Lung (tissue), 12 donors: Measurements from ENCODE around the gene CIC. TPM values are rescaled to one million over a fixed set of nuclear protein-coding genes. Genes with fewer than 3 reads are reported as not detected.

Experiments used
- ATAC-seq: fragments of 200-7000 bp; cut with Tn5 transposase; one replicate; pipeline ENCODE4 v1.9.1; 2020; ENCODE audit warnings: moderate number of reproducible peaks; ENCODE audit not compliant: insufficient read depth, low FRiP score
- DNase-seq, 3 donors: peaks; one replicate each; pipeline ENCODE4 v3.0.0-alpha.2; 2013 to 2017
- H3K27ac ChIP-seq, 2 donors: one replicate each; pipeline ENCODE4 v1.5.1; 2013; ENCODE audit warnings: mild to moderate bottlenecking in 2 of 2, moderate library complexity in 2 of 2, control low read depth in 1 of 2, inconsistent platforms in 1 of 2, low read depth in 1 of 2, low read length in 1 of 2
- H3K27me3 ChIP-seq, 3 donors: one replicate each; pipeline ENCODE4 v1.5.1; 2013; ENCODE audit warnings: low read length in 2 of 3; ENCODE audit not compliant: control insufficient read depth in 3 of 3, insufficient read depth in 3 of 3
- H3K36me3 ChIP-seq, 4 donors: one replicate each; pipeline ENCODE4 v1.5.1; 2013; ENCODE audit warnings: low read length in 4 of 4, mild to moderate bottlenecking in 1 of 4, moderate library complexity in 1 of 4; ENCODE audit not compliant: control insufficient read depth in 4 of 4, insufficient read depth in 4 of 4
- H3K4me1 ChIP-seq, 5 donors: one replicate each; pipeline ENCODE4 v1.5.1; 2013; ENCODE audit warnings: low read length in 5 of 5, mild to moderate bottlenecking in 2 of 5, moderate library complexity in 1 of 5; ENCODE audit not compliant: control insufficient read depth in 5 of 5, insufficient read depth in 5 of 5
- H3K4me3 ChIP-seq: one replicate; pipeline ENCODE4 v1.5.1; 2013; ENCODE audit warnings: mild to moderate bottlenecking, control low read depth, moderate library complexity
- H3K9ac ChIP-seq, 2 donors: one replicate each; pipeline ENCODE4 v1.5.1; 2013; ENCODE audit warnings: low read length in 2 of 2, control low read depth in 1 of 2; ENCODE audit not compliant: insufficient read depth in 1 of 2
- H3K9me3 ChIP-seq, 4 donors: one replicate each; pipeline ENCODE4 v1.5.1; 2013; ENCODE audit warnings: low read length in 3 of 4, mild to moderate bottlenecking in 1 of 4, moderate library complexity in 1 of 4; ENCODE audit not compliant: control insufficient read depth in 4 of 4, insufficient read depth in 3 of 4
- WGBS, 2 donors: extraction: QIAGEN DNeasy Blood & Tissue Kit; methylation state at CpG; one replicate each; pipeline ENCODE4 v1.1.7; 2013; 5-methylcytosine and 5-hydroxymethylcytosine counted together
- polyA plus RNA-seq, 2 donors: library from polyadenylated mRNA; stranded (reverse); fragments of 200-250 nt; gene quantifications; one replicate each; pipeline ENCODE4 v1.2.1, GENCODE V29; 2013
- total RNA-seq, 2 donors: library from RNA; depleted of rRNA in 1 of 2; stranded (reverse); fragments of >200 nt in 1 of 2; gene quantifications; one replicate each; pipeline ENCODE4 v1.2.1, GENCODE V29; 2014 to 2021
- TF ChIP-seq, protein P1 (sequence below): IDR thresholded peaks from 2 replicates; pipeline ENCODE4 v1.5.1; 2012; ENCODE audit warnings: mild to moderate bottlenecking; ENCODE audit errors: control extremely low read depth, extremely low read depth
- donor health status: control.
- donor health status: control.
- donor health status: Bipolar disorder and iron deficiency.
- donor health status: healthy.
- donor health status: DM: yes; HTN: yes; CAD: no.

Gene CIC
- total and polyA plus RNA-seq, 4 donors = 31.2 to 84.5 (median 40.6) TPM

DNA sequence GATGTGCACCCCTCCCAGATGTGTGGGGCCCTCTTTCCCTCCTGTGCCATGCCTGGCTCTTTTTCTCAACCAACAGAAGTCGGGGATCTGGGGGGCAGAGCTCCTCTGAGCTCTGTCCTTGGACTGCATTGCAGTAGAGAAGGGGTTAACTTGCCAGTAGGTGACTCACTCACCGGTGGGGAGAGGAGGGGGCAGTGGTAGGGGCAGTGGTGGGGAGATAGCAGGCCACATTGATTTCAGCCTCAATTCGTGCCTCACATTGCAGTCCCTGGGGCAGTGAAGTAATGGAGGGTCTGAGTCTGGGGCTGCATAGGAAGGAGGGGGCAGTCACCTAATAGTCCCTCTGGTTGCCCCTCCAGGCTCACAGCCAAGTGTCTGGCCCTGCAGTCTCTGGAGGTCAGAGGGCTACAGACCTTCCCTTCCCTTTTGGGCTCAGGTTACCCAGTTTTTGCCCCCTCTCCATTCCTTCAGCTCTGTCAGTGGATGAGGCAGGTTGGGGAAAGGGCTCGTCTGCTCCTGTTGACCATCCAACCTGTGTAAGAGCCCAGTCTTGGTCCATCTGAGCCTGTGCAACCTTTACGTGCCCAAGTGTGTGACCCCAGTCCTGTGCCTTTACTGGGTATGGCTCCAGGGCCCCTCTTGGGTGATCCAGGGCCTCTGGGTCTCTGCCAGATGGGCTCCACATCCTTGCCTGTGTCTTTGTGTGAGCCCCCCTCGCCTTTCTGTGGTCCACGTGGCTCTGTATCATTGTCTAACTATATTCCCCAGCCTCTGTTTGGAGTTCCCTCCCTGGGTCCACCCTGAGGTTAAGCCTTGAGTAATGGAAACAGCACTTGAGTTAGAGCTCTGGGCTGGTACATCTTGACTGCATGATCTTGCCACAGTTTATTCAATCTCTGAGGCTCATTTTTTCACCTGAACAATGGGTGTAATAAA is 13.0 kb downstream of the CIC start:
- no peak overlapping the region for H3K4me3 ChIP-seq
- no peak overlapping the region for H3K9ac ChIP-seq
- TF ChIP-seq, protein P1, sequence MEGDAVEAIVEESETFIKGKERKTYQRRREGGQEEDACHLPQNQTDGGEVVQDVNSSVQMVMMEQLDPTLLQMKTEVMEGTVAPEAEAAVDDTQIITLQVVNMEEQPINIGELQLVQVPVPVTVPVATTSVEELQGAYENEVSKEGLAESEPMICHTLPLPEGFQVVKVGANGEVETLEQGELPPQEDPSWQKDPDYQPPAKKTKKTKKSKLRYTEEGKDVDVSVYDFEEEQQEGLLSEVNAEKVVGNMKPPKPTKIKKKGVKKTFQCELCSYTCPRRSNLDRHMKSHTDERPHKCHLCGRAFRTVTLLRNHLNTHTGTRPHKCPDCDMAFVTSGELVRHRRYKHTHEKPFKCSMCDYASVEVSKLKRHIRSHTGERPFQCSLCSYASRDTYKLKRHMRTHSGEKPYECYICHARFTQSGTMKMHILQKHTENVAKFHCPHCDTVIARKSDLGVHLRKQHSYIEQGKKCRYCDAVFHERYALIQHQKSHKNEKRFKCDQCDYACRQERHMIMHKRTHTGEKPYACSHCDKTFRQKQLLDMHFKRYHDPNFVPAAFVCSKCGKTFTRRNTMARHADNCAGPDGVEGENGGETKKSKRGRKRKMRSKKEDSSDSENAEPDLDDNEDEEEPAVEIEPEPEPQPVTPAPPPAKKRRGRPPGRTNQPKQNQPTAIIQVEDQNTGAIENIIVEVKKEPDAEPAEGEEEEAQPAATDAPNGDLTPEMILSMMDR = no peak
- peaks cover 35 to 62% (median 48%) of the 10 kb centered on the region in 5 donors for H3K4me1 ChIP-seq
- peak overlapping the region; percentile 95 to 96 for H3K27ac ChIP-seq
- no peak for ATAC-seq
- DNase-seq = peak in 2 of 3 donors; percentile 20 to 43
- no peaks in the 10 kb centered on the region for H3K9me3 ChIP-seq
- H3K36me3 ChIP-seq = peaks cover 0 to 5% (median under 1%) of the 10 kb centered on the region in 4 donors
- WGBS, 2 donors = 23 to 25% methylated on average over 7 of the region's 7 CpGs
- no peaks in the 10 kb centered on the region for H3K27me3 ChIP-seq

DNA sequence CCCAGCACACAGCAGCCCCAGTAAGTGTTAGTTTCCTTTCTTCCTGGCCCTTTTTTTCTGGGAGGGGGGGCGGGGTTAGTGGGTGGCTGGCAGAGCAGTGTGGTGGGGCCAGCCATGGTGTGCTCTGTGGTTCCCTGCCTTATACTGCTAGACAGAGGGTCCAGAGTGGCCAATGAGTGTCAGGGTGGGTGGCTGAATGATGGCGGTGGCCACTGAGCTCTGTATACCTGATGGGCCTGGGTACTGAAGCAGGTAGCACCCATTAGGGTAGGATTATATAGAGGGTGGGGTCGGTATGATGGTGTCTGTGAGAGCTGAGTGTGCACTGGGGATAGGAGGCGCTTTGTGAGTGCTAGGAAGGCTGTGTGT is 13.8 kb downstream of the CIC start:
- Histone ChIP-seq H3K27ac (peak overlapping the region; percentile 86 to 95), H3K4me3 (no peak overlapping the region), H3K36me3 (peaks cover 0 to 12% (median 6%) of the 10 kb centered on the region in 4 donors), H3K9me3 (no peaks in the 10 kb centered on the region), H3K27me3 (no peaks in the 10 kb centered on the region), H3K4me1 (peaks cover 33 to 59% (median 48%) of the 10 kb centered on the region in 5 donors), H3K9ac (peak overlapping the region in 1 of 2 donors; percentile 83)
- DNase-seq (no peak), ATAC-seq (no peak)
- WGBS, 2 donors = 41 to 48% methylated on average over 4 of the region's 4 CpGs
- TF ChIP-seq, protein P1 = no peak

DNA sequence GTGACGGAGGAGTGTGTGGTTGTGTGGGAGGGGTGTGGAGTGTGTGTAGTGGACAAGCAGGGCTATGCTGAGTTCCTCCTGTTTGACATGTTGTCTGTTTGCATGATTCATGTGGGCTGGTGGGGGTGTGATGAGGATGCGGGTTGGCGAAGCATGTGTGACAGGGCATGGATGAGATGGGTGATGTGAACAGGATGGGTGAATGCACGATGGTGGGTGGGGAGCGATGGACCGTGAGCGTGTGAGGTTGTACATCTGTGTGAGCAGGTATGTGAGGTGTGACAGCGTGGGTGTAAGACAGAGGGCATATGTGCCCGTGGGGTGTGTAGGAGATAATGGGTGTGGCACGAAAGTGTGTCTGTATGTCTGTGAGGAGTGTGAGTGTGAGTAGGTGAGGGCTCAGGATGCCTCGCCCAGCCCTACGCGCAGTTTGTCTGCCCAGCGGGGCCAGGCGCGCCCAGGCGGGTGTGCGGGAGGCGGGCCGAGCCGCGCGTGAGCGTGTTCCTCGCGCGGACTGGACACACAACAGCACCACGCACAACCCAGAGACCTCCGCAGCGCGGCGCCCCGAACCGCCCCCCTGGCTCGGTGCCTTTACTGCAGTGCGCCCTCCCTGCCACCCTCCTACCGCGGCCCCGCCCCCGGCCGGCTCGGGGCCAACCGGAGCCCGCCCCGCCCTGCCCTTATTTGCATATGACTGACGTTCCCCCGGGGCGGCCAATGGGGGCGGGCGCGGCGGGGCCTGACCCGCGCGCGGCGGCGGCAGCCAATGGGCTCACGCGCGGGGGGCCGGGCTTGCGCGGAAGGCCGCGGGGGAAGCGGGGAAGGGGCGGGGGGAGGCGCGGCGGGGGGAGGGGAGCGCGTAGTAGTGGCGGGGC is 14.4 kb downstream of the CIC start:
- peak; percentile 96 to 98 (median 98) for DNase-seq
- H3K36me3 ChIP-seq = peaks cover 3 to 17% (median 10%) of the 10 kb centered on the region in 4 donors
- H3K9me3 ChIP-seq = no peaks in the 10 kb centered on the region
- peak overlapping the region; percentile 49 for H3K4me3 ChIP-seq
- H3K27me3 ChIP-seq = no peaks in the 10 kb centered on the region
- 2 to 3% methylated on average over 27 to 72 of the region's 74 CpGs for WGBS, 2 donors
- ATAC-seq = peak; percentile 78
- TF ChIP-seq, protein P1 = no peak
- H3K27ac ChIP-seq = peak overlapping the region; percentile 93 to 98
- H3K9ac ChIP-seq = peak overlapping the region in 1 of 2 donors; percentile 83
- H3K4me1 ChIP-seq = peaks cover 28 to 53% (median 43%) of the 10 kb centered on the region in 5 donors
